Panc1 (cell line): ENCODE results near the gene RENBP. TPM values are rescaled to one million over a fixed set of nuclear protein-coding genes. Genes with fewer than 3 reads are reported as not detected.

ENCODE experiments used
- ATAC-seq: fragments of 200-7000 bp; cut with Tn5 transposase; 2 replicates; pipeline ENCODE4 v1.9.1; 2020; ENCODE audit warnings: mild to moderate bottlenecking, moderate library complexity
- BruUV-seq: library from RNA; stranded (reverse); fragments of 400-500 nt; replicated peaks from 2 replicates; lab custom pipeline; 2021; lab: Mats Ljungman, UMichigan
- CTCF ChIA-PET: fragments of 300-600 bp; sonication (Branson Sonifier 250); formaldehyde crosslinking; loops from one replicate; lab custom pipeline; 2022; ENCODE audit warnings: antibody characterized with exemption; lab: Charles Lee
- POLR2A ChIA-PET: fragments of 300-600 bp; sonication (Branson Sonifier 250); formaldehyde crosslinking; loops from one replicate; lab custom pipeline; 2022; ENCODE audit warnings: antibody characterized with exemption; lab: Charles Lee
- DNase-seq: peaks from one replicate; pipeline ENCODE4 v3.0.0-alpha.2; 2010; ENCODE audit warnings: low read depth, low spot score
- H3K27ac ChIP-seq: 2 replicates; pipeline ENCODE4 v1.5.1; 2011; ENCODE audit warnings: mild to moderate bottlenecking, low read length, inconsistent platforms
- H3K27me3 ChIP-seq: fragments of 200-500 bp; sonication (Bioruptor generic); 2 replicates; pipeline ENCODE4 v1.6.0; 2014; ENCODE audit warnings: low read length, inconsistent platforms; ENCODE audit not compliant: control insufficient read depth, insufficient read depth
- H3K36me3 ChIP-seq: fragments of 200-500 bp; sonication (Bioruptor generic); 2 replicates; pipeline ENCODE4 v1.5.1; 2014; ENCODE audit warnings: inconsistent platforms, mild to moderate bottlenecking, low read length, moderate library complexity; ENCODE audit not compliant: control insufficient read depth, insufficient read depth
- H3K4me1 ChIP-seq: 2 replicates; pipeline ENCODE4 v1.5.1; 2011; ENCODE audit warnings: inconsistent platforms, mild to moderate bottlenecking, low read length, moderate library complexity; ENCODE audit not compliant: control insufficient read depth, insufficient read depth
- H3K4me3 ChIP-seq, 2 experiments: 2 replicates each; pipeline ENCODE4 v1.5.1; 2011 to 2012; ENCODE audit warnings: low read depth in 2 of 2, low read length in 2 of 2, mild to moderate bottlenecking in 2 of 2, inconsistent platforms in 1 of 2, moderate library complexity in 1 of 2
- H3K9me3 ChIP-seq: fragments of 200-500 bp; sonication (Bioruptor generic); 2 replicates; pipeline ENCODE4 v1.5.1; 2014; ENCODE audit warnings: low read depth, mild to moderate bottlenecking, inconsistent platforms, low read length, moderate library complexity; ENCODE audit not compliant: control insufficient read depth, insufficient read depth
- POLR2AphosphoS5 ChIP-seq: IDR thresholded peaks from 2 replicates; pipeline ENCODE4 v1.6.1; 2012; ENCODE audit warnings: mild to moderate bottlenecking, low read depth, low read length, moderate library complexity
- REST ChIP-seq, 2 experiments: IDR thresholded peaks; 2 replicates each; pipeline ENCODE4 v1.6.1; 2011 to 2012; ENCODE audit warnings: low read depth in 2 of 2, control low read depth in 1 of 2, low read length in 1 of 2, mild to moderate bottlenecking in 1 of 2, moderate library complexity in 1 of 2; ENCODE audit not compliant: insufficient read depth in 1 of 2
- SIN3A ChIP-seq: IDR thresholded peaks from 2 replicates; pipeline ENCODE4 v1.6.1; 2012; ENCODE audit warnings: low read depth, mild to moderate bottlenecking, low read length, moderate library complexity, borderline replicate concordance; ENCODE audit not compliant: insufficient read depth
- TCF7L2 ChIP-seq: IDR thresholded peaks from 2 replicates; pipeline ENCODE4 v1.6.1; 2011; ENCODE audit warnings: mild to moderate bottlenecking, low read depth, low read length, inconsistent platforms
- in situ Hi-C: cut with HindIII; loops from 2 replicates; pipeline ENCODE4 v1.10.0; 2016; ENCODE audit warnings: low sequenced_read_pairs, low pct_unique_long_range_greater_than_20kb
- intact Hi-C: fragments of 100-400 bp; cut with micrococcal nuclease; formaldehyde crosslinking; loops from one replicate; pipeline ENCODE4 v1.10.0; 2022; ENCODE audit not compliant: unreplicated experiment
- total RNA-seq: library from RNA; stranded (reverse); gene quantifications from one replicate; pipeline ENCODE4 v1.2.1, GENCODE V29; 2021; ENCODE audit not compliant: unreplicated experiment
- TF ChIP-seq, protein P1 (sequence below): fragments of 450-650 bp; IDR thresholded peaks from 2 replicates; pipeline ENCODE4 v1.5.1; 2017; ENCODE audit warnings: mild to moderate bottlenecking

Gene RENBP
- total RNA-seq, 1 experiment from 2014 or later = 0.62 TPM

DNA sequence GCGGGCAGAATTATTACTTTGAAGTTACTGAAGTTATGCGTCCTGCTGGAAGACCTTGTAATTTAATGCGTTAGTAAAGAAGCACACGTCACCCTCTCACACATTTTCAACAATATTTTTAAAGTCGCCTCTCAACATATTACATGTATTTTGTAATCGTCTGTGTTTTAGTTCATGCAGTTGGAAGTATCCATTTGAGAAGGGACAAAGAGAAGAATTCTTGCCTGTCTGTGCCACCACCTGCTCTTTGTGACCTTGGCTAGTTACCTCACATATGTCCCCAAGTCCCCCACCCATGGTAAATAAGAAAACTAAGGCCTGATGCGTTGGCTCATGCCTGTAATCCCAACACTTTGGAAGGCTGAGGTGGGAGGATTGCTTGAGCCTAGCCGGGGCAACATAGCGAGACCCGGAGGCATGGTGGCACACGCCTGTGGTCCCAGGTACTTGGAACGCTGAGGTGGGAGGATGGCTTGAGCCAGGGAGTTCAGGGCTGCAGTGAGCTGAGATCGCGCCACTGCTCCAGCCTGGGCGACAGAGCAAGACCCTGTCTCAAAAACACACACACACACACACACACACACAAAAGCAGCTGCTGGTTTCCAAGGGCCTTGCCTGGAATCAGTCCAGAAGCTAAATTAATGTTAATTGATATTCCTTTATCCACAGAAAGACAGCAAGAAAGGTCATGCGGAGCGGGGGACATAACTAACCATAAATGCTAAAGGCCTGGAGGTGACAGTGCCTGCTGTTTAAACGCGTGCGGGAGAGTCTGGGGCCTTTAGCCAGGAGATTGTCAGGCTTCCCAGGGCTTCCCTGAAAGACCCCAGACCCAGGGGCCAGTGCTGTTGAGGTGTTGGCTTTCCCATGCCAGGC lies 28.9 kb upstream of the RENBP start:
- TF ChIP-seq REST (IDR thresholded peaks at IDR 0.05; ENCODE audit: insufficient read depth in 1 of 2, low read depth in 2 of 2, low read length in 1 of 2) (no peak), POLR2AphosphoS5 (no peak), TCF7L2 (no peak), SIN3A (no peak)
- TF ChIP-seq, protein P1, sequence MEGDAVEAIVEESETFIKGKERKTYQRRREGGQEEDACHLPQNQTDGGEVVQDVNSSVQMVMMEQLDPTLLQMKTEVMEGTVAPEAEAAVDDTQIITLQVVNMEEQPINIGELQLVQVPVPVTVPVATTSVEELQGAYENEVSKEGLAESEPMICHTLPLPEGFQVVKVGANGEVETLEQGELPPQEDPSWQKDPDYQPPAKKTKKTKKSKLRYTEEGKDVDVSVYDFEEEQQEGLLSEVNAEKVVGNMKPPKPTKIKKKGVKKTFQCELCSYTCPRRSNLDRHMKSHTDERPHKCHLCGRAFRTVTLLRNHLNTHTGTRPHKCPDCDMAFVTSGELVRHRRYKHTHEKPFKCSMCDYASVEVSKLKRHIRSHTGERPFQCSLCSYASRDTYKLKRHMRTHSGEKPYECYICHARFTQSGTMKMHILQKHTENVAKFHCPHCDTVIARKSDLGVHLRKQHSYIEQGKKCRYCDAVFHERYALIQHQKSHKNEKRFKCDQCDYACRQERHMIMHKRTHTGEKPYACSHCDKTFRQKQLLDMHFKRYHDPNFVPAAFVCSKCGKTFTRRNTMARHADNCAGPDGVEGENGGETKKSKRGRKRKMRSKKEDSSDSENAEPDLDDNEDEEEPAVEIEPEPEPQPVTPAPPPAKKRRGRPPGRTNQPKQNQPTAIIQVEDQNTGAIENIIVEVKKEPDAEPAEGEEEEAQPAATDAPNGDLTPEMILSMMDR = no peak
- Histone ChIP-seq H3K27me3 (no peaks in the 10 kb centered on the region), H3K9me3 (no peaks in the 10 kb centered on the region), H3K4me1 (peaks cover 18% of the 10 kb centered on the region), H3K4me3 (peak overlapping the region; percentile 90 to 98), H3K36me3 (no peaks in the 10 kb centered on the region; the same call in 1 of the 2 replicates), H3K27ac (peak overlapping the region; percentile 100)
- POLR2A ChIA-PET = no interaction called here
- BruUV-seq = TSS peak; percentile 89
- DNase-seq (no peak), ATAC-seq (no peak)
- intact Hi-C loops (no loop called here), in situ Hi-C loops (no loop called here)
- CTCF ChIA-PET = interaction anchor here (0.6 kb wide), 1 partner anchor 27 kb away, joined by 3 read pairs; no protein-coding TSS in a partner anchor

- Histone ChIP-seq H3K4me1 (peaks cover 26% of the 10 kb centered on the region), H3K27me3 (no peaks in the 10 kb centered on the region), H3K9me3 (no peaks in the 10 kb centered on the region), H3K36me3 (no peaks in the 10 kb centered on the region; the same call in 1 of the 2 replicates), H3K4me3 (peak within 1 kb of the TSS; percentile 95 to 98), H3K27ac (peak within 1 kb of the TSS; percentile 100)
- POLR2A ChIA-PET = no interaction called here
- in situ Hi-C loops = no loop called here
- CTCF ChIA-PET = no interaction called here
- ATAC-seq (peak; percentile 63), DNase-seq (no peak)
- intact Hi-C loops = no loop called here
- BruUV-seq = no TSS peak
- TF ChIP-seq REST (IDR thresholded peaks at IDR 0.05; ENCODE audit: insufficient read depth in 1 of 2, low read depth in 2 of 2, low read length in 1 of 2) (no peak), TCF7L2 (no peak), SIN3A (no peak), POLR2AphosphoS5 (peak; percentile 33; the same call in 1 of the 2 replicates)
- TF ChIP-seq, protein P1 = no peak
Measured at GRCh38 chrX:153972368-153973126, 28.1 kb upstream of the RENBP start, which contains the start of gene TMEM187. TSS of gene TMEM187 (plus strand) at chrX:153972754. CDS start at chrX:153982063, 9,309 bp downstream.
